ENCODE measurements around the gene SECTM1. TPM values are rescaled to one million over a fixed set of nuclear protein-coding genes. Genes with fewer than 3 reads are reported as not detected.

The SECTM1 gene
- total RNA-seq, 1 donor from 2014 or later = not detected

DNA sequence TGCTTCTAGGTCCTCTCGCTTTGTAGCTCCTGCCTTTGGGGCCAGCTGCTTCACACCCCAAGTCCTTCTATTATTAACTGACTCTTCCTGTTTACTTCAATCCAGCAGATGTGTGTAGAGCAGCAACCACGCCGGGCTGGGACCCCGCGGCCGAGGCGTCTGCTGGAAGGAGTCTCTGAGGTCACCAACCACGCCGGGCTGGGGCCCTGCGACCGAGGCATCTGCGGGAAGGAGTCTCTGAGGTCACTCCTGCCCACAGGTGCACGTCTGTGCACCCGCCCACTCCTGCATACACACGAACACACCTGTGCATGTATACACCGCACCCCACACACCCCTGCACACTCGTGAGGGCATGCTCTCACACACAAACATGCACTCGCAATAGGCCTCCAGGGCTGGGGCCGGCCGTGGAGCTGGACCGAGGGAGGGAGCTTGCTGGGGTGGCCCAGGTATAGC lies 17.7 kb upstream of the SECTM1 start:
- no peak overlapping the region for H3K4me3 ChIP-seq
- H3F3A ChIP-seq (ENCODE audit: low read depth) = no peaks in the 10 kb centered on the region
- H3K4me1 ChIP-seq = no peaks in the 10 kb centered on the region
- H2AFZ ChIP-seq (replicated peaks) = peak overlapping the region; percentile 81
- H3K9me3 ChIP-seq (ENCODE audit: low read depth) = no peaks in the 10 kb centered on the region
- Mint-ChIP-seq H3K4me3 (peak overlapping the region; percentile 53), H3K9me3 (peaks cover 2% of the 10 kb centered on the region), H3K4me1 (peaks cover 25% of the 10 kb centered on the region), H3K27ac (no peak overlapping the region), H3K27me3 (ENCODE audit: insufficient read depth, low read depth) (peaks cover 7% of the 10 kb centered on the region), H3K36me3 (no peaks in the 10 kb centered on the region)
- H3K79me2 ChIP-seq (ENCODE audit: low read depth) = no peaks in the 10 kb centered on the region
- no peaks in the 10 kb centered on the region for H4K20me1 ChIP-seq (ENCODE audit: low read depth)
- H3K9ac ChIP-seq = no peak overlapping the region
- no peaks in the 10 kb centered on the region for H3K27me3 ChIP-seq
- H3K4me2 ChIP-seq = no peak overlapping the region
- no peaks in the 10 kb centered on the region for H3K36me3 ChIP-seq
- TF ChIP-seq, protein P1, sequence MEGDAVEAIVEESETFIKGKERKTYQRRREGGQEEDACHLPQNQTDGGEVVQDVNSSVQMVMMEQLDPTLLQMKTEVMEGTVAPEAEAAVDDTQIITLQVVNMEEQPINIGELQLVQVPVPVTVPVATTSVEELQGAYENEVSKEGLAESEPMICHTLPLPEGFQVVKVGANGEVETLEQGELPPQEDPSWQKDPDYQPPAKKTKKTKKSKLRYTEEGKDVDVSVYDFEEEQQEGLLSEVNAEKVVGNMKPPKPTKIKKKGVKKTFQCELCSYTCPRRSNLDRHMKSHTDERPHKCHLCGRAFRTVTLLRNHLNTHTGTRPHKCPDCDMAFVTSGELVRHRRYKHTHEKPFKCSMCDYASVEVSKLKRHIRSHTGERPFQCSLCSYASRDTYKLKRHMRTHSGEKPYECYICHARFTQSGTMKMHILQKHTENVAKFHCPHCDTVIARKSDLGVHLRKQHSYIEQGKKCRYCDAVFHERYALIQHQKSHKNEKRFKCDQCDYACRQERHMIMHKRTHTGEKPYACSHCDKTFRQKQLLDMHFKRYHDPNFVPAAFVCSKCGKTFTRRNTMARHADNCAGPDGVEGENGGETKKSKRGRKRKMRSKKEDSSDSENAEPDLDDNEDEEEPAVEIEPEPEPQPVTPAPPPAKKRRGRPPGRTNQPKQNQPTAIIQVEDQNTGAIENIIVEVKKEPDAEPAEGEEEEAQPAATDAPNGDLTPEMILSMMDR (IDR thresholded peaks at IDR 0.05) = no peak
- H3K27ac ChIP-seq = no peak overlapping the region
- DNase-seq (ENCODE audit: low spot score) = no peak

DNA sequence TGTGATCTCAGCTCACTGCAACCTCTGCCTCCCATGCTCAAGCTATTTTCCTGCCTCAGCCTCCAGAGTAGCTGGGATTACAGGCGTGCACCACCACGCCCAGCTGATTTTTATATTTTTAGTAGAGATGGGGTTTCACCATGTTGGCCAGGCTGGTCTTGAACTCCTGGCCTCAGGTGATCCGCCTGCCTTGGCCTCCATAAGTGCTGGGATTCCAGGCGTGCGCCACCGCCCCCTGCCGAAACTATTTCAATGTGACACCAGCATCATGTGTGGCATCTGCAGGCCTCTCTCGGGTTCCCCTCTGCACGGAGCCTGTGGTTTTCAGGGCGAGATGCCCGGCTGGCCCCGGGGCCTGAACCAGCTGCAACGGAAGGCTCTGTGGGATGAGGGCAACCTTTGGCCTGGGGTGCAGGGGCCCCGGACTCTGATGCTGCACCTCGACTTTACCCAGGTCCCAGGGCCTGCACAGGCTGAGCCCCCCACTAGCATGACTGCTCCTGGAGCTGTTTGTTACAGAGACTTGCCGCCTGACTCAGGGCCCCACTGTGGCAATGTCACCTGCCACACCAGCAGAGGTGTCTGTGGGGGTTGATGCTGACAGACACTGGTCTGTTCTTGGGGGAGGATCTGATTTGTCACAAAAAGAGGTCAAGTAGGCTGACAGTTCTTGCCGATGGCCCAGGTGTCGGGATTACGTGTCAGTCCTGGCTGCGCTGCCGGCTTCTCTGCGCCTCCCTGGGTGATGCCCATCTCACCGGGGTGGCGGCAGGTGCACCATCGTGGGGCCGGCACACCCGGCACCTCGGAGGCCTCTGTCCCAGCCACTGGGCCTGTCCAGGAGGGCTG lies 16.8 kb upstream of the SECTM1 start:
- Histone ChIP-seq H3F3A (ENCODE audit: low read depth) (no peaks in the 10 kb centered on the region), H3K36me3 (no peaks in the 10 kb centered on the region), H3K79me2 (ENCODE audit: low read depth) (no peaks in the 10 kb centered on the region), H3K27me3 (no peaks in the 10 kb centered on the region), H3K4me3 (no peak overlapping the region), H2AFZ (replicated peaks) (no peak overlapping the region), H3K27ac (no peak overlapping the region), H3K9me3 (ENCODE audit: low read depth) (no peaks in the 10 kb centered on the region), H3K4me1 (peaks cover under 1% of the 10 kb centered on the region), H4K20me1 (ENCODE audit: low read depth) (no peaks in the 10 kb centered on the region), H3K4me2 (no peak overlapping the region), H3K9ac (no peak overlapping the region)
- H3K9me3 Mint-ChIP-seq = peaks cover 2% of the 10 kb centered on the region
- no peaks in the 10 kb centered on the region for H3K36me3 Mint-ChIP-seq
- no peak overlapping the region for H3K27ac Mint-ChIP-seq
- peaks cover 24% of the 10 kb centered on the region for H3K4me1 Mint-ChIP-seq
- no peak for DNase-seq (ENCODE audit: low spot score)
- peaks cover 7% of the 10 kb centered on the region for H3K27me3 Mint-ChIP-seq (ENCODE audit: insufficient read depth, low read depth)
- TF ChIP-seq EZH2phosphoT487 (IDR thresholded peaks at IDR 0.05) (no peak), EZH2 (IDR thresholded peaks at IDR 0.05) (no peak)
- TF ChIP-seq, protein P1 (IDR thresholded peaks at IDR 0.05) = no peak
- no peak overlapping the region for H3K4me3 Mint-ChIP-seq

DNA sequence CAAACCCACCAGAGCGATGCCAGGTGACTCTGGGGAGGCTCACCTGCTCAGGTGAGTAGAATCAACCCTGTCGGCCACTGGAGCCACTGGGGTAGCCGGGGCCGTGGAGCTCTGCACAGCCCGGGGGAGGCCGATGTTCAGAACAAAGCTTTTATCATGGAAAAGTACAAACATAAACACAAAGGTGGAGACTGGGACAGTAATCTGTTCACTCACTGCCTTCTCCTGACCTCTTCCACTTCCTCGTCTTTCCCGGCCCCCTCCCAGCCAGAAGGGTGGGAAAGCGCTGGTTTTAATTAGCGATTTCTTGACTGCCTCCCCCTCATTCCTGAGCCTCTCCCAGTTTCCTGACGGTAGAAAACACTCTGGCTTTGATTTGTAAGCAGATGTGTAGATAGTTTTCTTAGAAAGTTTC lies 15.7 kb upstream of the SECTM1 start:
- Histone ChIP-seq H3K79me2 (ENCODE audit: low read depth) (no peaks in the 10 kb centered on the region), H3K9ac (no peak overlapping the region), H3F3A (ENCODE audit: low read depth) (no peaks in the 10 kb centered on the region), H3K9me3 (ENCODE audit: low read depth) (no peaks in the 10 kb centered on the region), H4K20me1 (ENCODE audit: low read depth) (no peaks in the 10 kb centered on the region), H2AFZ (replicated peaks) (no peak overlapping the region), H3K4me2 (no peak overlapping the region), H3K36me3 (no peaks in the 10 kb centered on the region), H3K4me1 (peaks cover 9% of the 10 kb centered on the region), H3K27me3 (no peaks in the 10 kb centered on the region), H3K4me3 (no peak overlapping the region), H3K27ac (no peak overlapping the region)
- Mint-ChIP-seq H3K27me3 (ENCODE audit: insufficient read depth, low read depth) (peaks cover 7% of the 10 kb centered on the region), H3K27ac (peak overlapping the region; percentile 61), H3K4me3 (no peak overlapping the region), H3K9me3 (no peaks in the 10 kb centered on the region), H3K36me3 (no peaks in the 10 kb centered on the region), H3K4me1 (peaks cover 28% of the 10 kb centered on the region)
- TF ChIP-seq EZH2phosphoT487 (IDR thresholded peaks at IDR 0.05) = no peak
- TF ChIP-seq, protein P1 (IDR thresholded peaks at IDR 0.05) = no peak
- TF ChIP-seq EZH2 (IDR thresholded peaks at IDR 0.05) = no peak
- no peak for DNase-seq (ENCODE audit: low spot score)

Measured in neural progenitor cell (in vitro differentiated cells).